NK-92 (cell line): Measurements from ENCODE around the gene LNX1.

Experiments
- DNase-seq: peaks from one replicate; lab custom pipeline; 2025; ENCODE audit not compliant: unreplicated experiment; lab: John Stamatoyannopoulos, UW

The LNX1 gene

GRCh38 chr4:53538756-53539155, 52.5 kb downstream of the LNX1 start:
- no peak for DNase-seq

GRCh38 chr4:53537606-53538005, 53.7 kb downstream of the LNX1 start:
- DNase-seq = no peak

- no peak for DNase-seq
Observed at GRCh38 chr4:53536328-53536727, 55.0 kb downstream of the LNX1 start.

DNA sequence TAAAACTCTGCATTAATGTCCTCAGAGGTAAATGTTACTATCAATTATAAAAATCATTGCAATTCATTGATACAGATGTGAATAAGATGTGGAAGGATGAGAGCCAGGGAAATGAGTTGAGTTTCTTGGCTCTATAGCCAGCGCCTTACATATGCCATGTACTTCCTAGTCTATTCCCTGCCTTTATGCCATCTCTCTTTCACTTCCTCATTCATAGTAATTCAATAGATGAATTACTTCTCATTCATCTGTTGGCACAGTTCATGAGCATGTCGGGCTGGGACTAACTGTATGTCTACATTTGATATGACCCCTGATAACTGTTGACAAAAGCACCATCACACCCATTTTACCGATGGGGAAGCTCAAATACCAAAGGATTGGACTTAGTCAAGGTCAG, 55.7 kb downstream of the LNX1 start:
- no peak for DNase-seq

DNA sequence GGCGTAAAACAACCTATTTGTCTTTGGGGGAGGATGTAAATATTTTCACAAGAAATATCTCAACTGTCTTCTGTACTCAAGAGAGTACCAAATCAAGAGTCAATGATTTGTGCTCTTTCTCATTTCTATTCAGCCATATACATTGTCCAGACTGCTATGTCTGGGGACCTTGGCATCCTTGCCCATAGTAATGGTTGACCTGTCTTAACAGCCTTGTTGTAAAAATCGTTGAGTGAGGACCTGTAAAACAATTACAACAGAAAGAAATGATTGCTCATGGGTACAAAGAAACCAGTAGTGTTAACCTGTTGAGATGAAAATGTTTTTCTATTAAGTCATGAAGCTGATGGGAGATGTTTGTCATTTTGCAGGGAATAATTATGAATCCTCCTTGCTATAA, 56.6 kb downstream of the LNX1 start:
- DNase-seq = no peak

- no peak for DNase-seq
Observed at GRCh38 chr4:53532521-53532920, 58.8 kb downstream of the LNX1 start.

DNA sequence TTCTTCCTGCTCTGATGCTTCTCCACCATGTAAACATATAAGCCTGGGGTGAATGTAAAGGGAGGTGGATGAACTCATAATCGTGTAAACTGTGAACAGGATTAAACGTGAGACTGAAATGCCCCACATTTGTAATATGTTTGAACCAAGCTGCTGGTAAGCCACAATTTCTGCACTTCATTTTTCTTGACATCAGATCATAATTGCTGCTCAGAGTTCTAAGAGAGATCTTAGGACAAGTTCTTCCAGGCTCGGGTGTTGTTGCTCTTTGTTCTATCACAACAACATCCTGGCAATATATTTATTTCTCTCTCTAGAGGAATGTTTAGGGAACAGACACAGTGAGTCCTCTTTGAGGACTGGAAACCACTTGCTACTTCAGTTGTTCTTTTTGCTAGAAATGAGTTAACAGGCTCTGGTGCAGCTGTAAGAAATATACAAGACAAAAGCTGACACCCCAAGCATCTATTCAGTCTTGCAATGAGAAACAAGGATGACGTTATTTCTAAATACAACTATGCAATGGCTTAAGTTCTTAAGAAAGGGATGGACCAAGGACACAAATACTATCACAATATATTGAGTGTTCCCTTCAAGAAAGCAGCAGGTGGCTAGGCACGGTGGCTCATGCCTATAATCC, 59.6 kb downstream of the LNX1 start:
- no peak for DNase-seq

DNA sequence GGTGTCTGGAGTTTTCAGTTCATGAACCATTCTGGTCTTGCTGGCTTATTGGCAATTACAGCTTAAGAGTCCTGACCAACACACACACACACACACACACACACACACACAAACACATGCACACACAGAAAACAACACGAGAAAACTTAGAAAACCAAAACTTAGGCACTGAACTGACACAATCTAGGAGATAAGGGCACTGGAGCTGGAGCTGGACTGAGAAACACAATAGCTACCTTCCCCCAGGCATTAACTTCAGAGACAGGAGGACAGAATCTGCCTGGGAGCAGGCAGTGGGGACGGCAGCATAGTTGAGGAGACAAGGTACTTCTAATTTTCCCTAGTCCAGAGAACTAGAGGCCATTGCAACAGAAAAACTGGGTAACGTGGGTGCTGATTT, 62.3 kb downstream of the LNX1 start:
- no peak for DNase-seq

GRCh38 chr4:53527930-53528329, 63.4 kb downstream of the LNX1 start:
- DNase-seq = no peak

GRCh38 chr4:53527326-53527725, 64.0 kb downstream of the LNX1 start:
- DNase-seq = no peak

- DNase-seq = no peak
Observed at GRCh38 chr4:53522334-53522733, 69.0 kb downstream of the LNX1 start.

- no peak for DNase-seq
Observed at GRCh38 chr4:53520116-53520515, 71.2 kb downstream of the LNX1 start.

- DNase-seq = no peak
Observed at GRCh38 chr4:53518807-53519206, 72.5 kb downstream of the LNX1 start.

DNA sequence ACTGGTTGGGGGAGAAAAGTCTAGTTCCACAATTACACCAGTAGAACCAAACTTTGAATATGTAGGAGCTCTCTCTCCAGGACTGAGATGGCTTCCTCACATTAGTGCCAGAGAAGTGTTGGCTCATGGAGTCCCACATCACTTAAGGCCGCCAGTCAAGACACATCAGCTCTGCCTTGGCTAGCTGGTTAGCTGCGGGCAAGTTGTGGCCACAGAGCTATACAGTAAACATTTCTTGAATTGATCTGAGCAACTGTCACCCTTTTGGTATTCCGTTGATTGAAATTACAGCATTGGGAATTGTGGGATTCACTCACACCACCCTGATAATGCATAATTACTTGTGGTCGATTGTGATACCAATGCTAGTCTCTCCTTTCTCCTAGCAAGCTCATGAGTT, 76.2 kb downstream of the LNX1 start:
- no peak for DNase-seq

DNA sequence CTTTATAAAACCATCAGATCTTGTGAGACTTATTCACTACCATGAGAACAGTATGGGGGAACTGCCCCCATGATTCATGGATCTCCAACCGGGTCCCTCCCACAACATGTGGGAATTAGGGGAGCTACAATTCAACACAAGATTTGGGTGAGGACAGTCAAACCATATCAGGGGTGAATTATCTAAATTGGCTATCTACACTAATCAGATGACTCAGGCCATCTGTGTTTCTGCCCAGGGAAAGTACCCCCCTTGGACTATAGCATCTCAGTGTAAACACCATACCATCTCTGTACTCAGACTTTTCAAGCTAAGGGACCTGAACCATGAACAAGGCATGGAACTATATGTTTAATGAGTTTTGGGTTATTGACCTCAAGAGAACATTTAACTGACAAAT, 76.8 kb downstream of the LNX1 start:
- DNase-seq = no peak

DNA sequence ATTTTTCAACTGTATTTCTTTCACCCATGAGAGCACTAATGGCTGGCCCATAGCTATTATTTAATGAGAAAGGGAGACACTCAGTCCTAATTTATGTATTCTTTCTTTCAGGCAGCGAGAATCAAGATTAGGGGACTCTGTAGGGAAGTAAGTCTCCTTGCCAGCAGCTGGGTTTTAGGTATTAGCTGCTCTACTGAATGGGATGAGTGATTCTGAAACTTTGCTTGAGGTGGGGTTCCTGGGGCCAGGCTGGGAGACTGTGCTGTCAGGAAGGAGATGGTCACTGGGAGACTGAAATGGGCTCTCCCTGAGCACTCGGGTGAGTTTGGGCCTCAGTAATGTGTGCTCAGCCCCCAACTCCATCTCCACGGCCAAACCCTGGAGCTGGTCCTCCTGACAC, 78.7 kb downstream of the LNX1 start:
- no peak for DNase-seq

- no peak for DNase-seq
Observed at GRCh38 chr4:53511014-53511413, 80.3 kb downstream of the LNX1 start.

GRCh38 chr4:53510321-53510720, 81.0 kb downstream of the LNX1 start:
- no peak for DNase-seq

GRCh38 chr4:53508446-53508845, 82.8 kb downstream of the LNX1 start:
- DNase-seq = no peak

GRCh38 chr4:53507671-53508286, 83.5 kb downstream of the LNX1 start:
- DNase-seq = no peak

DNA sequence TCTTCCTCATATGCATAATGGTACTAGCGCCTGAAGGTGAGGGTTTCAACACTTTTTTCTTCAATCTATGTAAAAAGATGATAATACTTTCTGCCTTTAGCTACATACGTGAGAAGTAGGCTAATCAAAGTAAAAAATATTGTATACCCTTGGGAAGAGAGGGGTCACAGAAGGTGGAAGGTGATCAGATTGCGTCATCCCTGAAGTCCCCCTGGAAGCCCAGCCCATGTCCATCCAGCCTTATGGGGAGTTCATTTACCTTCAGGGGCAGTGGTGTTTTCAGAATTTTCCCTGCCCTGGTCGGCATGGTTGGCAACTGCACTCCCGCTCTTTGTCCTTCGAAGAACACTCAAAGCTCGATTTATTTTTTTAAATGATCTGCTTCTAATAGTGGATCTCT, 84.2 kb downstream of the LNX1 start:
- DNase-seq = no peak

DNA sequence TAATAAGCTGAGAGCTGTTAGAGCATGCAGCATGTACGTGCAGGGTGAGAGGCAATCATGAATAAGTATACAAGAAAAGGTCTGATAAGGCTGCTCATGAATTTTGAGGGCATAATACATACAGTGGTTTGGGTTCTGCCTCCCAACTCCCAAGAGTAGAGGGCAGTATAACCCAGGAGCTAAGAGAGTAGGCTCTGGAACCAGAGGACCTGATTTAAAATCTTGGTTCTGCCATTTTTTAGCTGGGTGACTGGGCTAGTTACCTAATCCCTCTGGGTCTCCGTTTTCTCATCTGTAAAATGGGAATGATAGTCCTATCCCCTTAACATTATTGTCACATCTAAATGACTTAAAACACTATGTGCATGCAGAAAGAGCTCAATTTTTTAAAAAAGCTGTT, 85.3 kb downstream of the LNX1 start:
- no peak for DNase-seq

GRCh38 chr4:53502094-53502493, 89.2 kb downstream of the LNX1 start:
- DNase-seq = no peak
